Neural progenitor cell (in vitro differentiated cells): ENCODE results near the gene OR51A7.

ENCODE experiments used
- EZH2 ChIP-seq: fragments of 200-600 bp; sonication (generic); IDR thresholded peaks from 2 replicates; pipeline ENCODE4 v1.6.1; 2017; ENCODE audit warnings: antibody characterized with exemption, mild to moderate bottlenecking, moderate library complexity
- EZH2phosphoT487 ChIP-seq: fragments of 200-600 bp; sonication (generic); IDR thresholded peaks from 2 replicates; pipeline ENCODE4 v1.6.1; 2017; ENCODE audit warnings: antibody characterized with exemption
- TF ChIP-seq, protein P1 (sequence below): fragments of 200-600 bp; sonication (generic); IDR thresholded peaks from 2 replicates; pipeline ENCODE4 v1.5.1; 2017; ENCODE audit warnings: antibody characterized with exemption, mild to moderate bottlenecking

DNA sequence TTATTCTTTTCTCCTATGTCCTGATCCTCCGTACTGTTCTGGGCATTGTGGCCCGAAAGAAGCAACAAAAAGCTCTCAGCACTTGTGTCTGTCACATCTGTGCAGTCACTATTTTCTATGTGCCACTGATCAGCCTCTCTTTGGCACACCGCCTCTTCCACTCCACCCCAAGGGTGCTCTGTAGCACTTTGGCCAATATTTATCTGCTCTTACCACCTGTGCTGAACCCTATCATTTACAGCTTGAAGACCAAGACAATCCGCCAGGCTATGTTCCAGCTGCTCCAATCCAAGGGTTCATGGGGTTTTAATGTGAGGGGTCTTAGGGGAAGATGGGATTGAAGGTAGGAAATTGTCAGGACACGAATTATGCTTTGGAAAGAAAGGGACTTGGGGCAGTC, 21.0 kb upstream of the OR51A7 start:
- TF ChIP-seq, protein P1, sequence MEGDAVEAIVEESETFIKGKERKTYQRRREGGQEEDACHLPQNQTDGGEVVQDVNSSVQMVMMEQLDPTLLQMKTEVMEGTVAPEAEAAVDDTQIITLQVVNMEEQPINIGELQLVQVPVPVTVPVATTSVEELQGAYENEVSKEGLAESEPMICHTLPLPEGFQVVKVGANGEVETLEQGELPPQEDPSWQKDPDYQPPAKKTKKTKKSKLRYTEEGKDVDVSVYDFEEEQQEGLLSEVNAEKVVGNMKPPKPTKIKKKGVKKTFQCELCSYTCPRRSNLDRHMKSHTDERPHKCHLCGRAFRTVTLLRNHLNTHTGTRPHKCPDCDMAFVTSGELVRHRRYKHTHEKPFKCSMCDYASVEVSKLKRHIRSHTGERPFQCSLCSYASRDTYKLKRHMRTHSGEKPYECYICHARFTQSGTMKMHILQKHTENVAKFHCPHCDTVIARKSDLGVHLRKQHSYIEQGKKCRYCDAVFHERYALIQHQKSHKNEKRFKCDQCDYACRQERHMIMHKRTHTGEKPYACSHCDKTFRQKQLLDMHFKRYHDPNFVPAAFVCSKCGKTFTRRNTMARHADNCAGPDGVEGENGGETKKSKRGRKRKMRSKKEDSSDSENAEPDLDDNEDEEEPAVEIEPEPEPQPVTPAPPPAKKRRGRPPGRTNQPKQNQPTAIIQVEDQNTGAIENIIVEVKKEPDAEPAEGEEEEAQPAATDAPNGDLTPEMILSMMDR, result no peak
- no peak for TF ChIP-seq EZH2
- TF ChIP-seq EZH2phosphoT487, result no peak
